IPS-18c (cell line): ENCODE data around the gene NKD1.

Experiments used
- H3K4me3 ChIP-seq: 2 replicates; pipeline ENCODE4 v1.7.0; 2013; ENCODE audit warnings: low read depth, mild to moderate bottlenecking, low read length, moderate library complexity; ENCODE audit not compliant: insufficient read depth
- H3K9me3 ChIP-seq: one replicate; pipeline ENCODE4 v1.6.1; 2013; ENCODE audit warnings: mild to moderate bottlenecking, low read length, moderate library complexity; ENCODE audit not compliant: control insufficient read depth, insufficient read depth

Gene NKD1

GRCh38 chr16:50637716-50638602 lies 89.8 kb downstream of the NKD1 start:
- no peak overlapping the region for H3K4me3 ChIP-seq
- H3K9me3 ChIP-seq: peaks cover 2% of the 10 kb centered on the region

- no peak overlapping the region for H3K4me3 ChIP-seq
- peaks cover 2% of the 10 kb centered on the region for H3K9me3 ChIP-seq
Measured at GRCh38 chr16:50638816-50639670, 90.8 kb downstream of the NKD1 start.

GRCh38 chr16:50640391-50640790 lies 92.2 kb downstream of the NKD1 start:
- no peak overlapping the region for H3K4me3 ChIP-seq

GRCh38 chr16:50640919-50641817 lies 93.0 kb downstream of the NKD1 start:
- Histone ChIP-seq H3K4me3 (no peak overlapping the region), H3K9me3 (peaks cover 2% of the 10 kb centered on the region)

More at GRCh38 chr16:50640391-50640790, 92.2 kb downstream of the NKD1 start:
- peaks cover 2% of the 10 kb centered on the region for H3K9me3 ChIP-seq

- Histone ChIP-seq H3K9me3 (peaks cover 2% of the 10 kb centered on the region), H3K4me3 (no peak overlapping the region)
Measured at GRCh38 chr16:50641818-50642187, 93.6 kb downstream of the NKD1 start.

GRCh38 chr16:50642349-50642748 lies 94.2 kb downstream of the NKD1 start:
- H3K9me3 ChIP-seq: peaks cover 2% of the 10 kb centered on the region
- no peak overlapping the region for H3K4me3 ChIP-seq

GRCh38 chr16:50643192-50643591 lies 95.0 kb downstream of the NKD1 start:
- Histone ChIP-seq H3K9me3 (peaks cover 2% of the 10 kb centered on the region), H3K4me3 (no peak overlapping the region)

- peaks cover 2% of the 10 kb centered on the region for H3K9me3 ChIP-seq
- H3K4me3 ChIP-seq: no peak overlapping the region
Measured at GRCh38 chr16:50644245-50644644, 96.0 kb downstream of the NKD1 start.

GRCh38 chr16:50644729-50645128 lies 96.5 kb downstream of the NKD1 start:
- Histone ChIP-seq H3K4me3 (no peak overlapping the region), H3K9me3 (peaks cover 2% of the 10 kb centered on the region)

GRCh38 chr16:50645563-50646220 lies 97.5 kb downstream of the NKD1 start:
- Histone ChIP-seq H3K4me3 (no peak overlapping the region), H3K9me3 (no peaks in the 10 kb centered on the region)

GRCh38 chr16:50646345-50646744 lies 98.1 kb downstream of the NKD1 start:
- Histone ChIP-seq H3K9me3 (no peaks in the 10 kb centered on the region), H3K4me3 (no peak overlapping the region)

- Histone ChIP-seq H3K9me3 (no peaks in the 10 kb centered on the region), H3K4me3 (no peak overlapping the region)
Measured at GRCh38 chr16:50651835-50652438, 103.7 kb downstream of the NKD1 start.

GRCh38 chr16:50652836-50653425 lies 104.7 kb downstream of the NKD1 start:
- Histone ChIP-seq H3K9me3 (no peaks in the 10 kb centered on the region), H3K4me3 (no peak overlapping the region)

GRCh38 chr16:50653633-50654519 lies 105.7 kb downstream of the NKD1 start:
- Histone ChIP-seq H3K4me3 (no peak overlapping the region), H3K9me3 (no peaks in the 10 kb centered on the region)

GRCh38 chr16:50655558-50656055 lies 107.4 kb downstream of the NKD1 start:
- no peak overlapping the region for H3K4me3 ChIP-seq
- no peaks in the 10 kb centered on the region for H3K9me3 ChIP-seq
